ENCODE data around the gene RUFY3.

Gene RUFY3

GRCh38 chr4:70749313-70749712, 27.5 kb downstream of the RUFY3 start:
- no peak for FAIRE-seq
- no peak for TF ChIP-seq CTCF (IDR thresholded peaks at IDR 0.05; ENCODE audit: insufficient read depth, missing control alignments)
- no peak for DNase-seq (ENCODE audit: insufficient read length, low spot score)

- DNase-seq (ENCODE audit: insufficient read length, low spot score) (no peak), FAIRE-seq (peak; percentile 16)
- TF ChIP-seq CTCF (IDR thresholded peaks at IDR 0.05; ENCODE audit: insufficient read depth, missing control alignments), result no peak
These were observed 30.5 kb downstream of the RUFY3 start for GRCh38 chr4:70752236-70752635.

GRCh38 chr4:70753630-70754029, 31.9 kb downstream of the RUFY3 start:
- FAIRE-seq (no peak), DNase-seq (ENCODE audit: insufficient read length, low spot score) (no peak)
- TF ChIP-seq CTCF (IDR thresholded peaks at IDR 0.05; ENCODE audit: insufficient read depth, missing control alignments), result no peak

GRCh38 chr4:70754470-70754869, 32.7 kb downstream of the RUFY3 start:
- no peak for TF ChIP-seq CTCF (IDR thresholded peaks at IDR 0.05; ENCODE audit: insufficient read depth, missing control alignments)
- DNase-seq (ENCODE audit: insufficient read length, low spot score) (no peak), FAIRE-seq (no peak)

GRCh38 chr4:70754990-70755688, 33.4 kb downstream of the RUFY3 start:
- FAIRE-seq (no peak), DNase-seq (ENCODE audit: insufficient read length, low spot score) (no peak)
- TF ChIP-seq CTCF (IDR thresholded peaks at IDR 0.05; ENCODE audit: insufficient read depth, missing control alignments), result no peak

GRCh38 chr4:70759126-70759525, 37.4 kb downstream of the RUFY3 start:
- FAIRE-seq, result no peak
- TF ChIP-seq CTCF (IDR thresholded peaks at IDR 0.05; ENCODE audit: insufficient read depth, missing control alignments), result no peak
- DNase-seq (ENCODE audit: insufficient read length, low spot score), result no peak

GRCh38 chr4:70759627-70760026, 37.9 kb downstream of the RUFY3 start:
- DNase-seq (ENCODE audit: insufficient read length, low spot score) (no peak), FAIRE-seq (no peak)

More at GRCh38 chr4:70759627-70760026, 37.9 kb downstream of the RUFY3 start:
- TF ChIP-seq CTCF (IDR thresholded peaks at IDR 0.05; ENCODE audit: insufficient read depth, missing control alignments), result no peak

All from D721Med (cell line).